ENCODE data around the gene OLIG2. TPM values are rescaled to one million over a fixed set of nuclear protein-coding genes. Genes with fewer than 3 reads are reported as not detected.

The OLIG2 gene
- total RNA-seq, 2 donors from 2014 or later, result 0.53 TPM; not detected in 1

DNA sequence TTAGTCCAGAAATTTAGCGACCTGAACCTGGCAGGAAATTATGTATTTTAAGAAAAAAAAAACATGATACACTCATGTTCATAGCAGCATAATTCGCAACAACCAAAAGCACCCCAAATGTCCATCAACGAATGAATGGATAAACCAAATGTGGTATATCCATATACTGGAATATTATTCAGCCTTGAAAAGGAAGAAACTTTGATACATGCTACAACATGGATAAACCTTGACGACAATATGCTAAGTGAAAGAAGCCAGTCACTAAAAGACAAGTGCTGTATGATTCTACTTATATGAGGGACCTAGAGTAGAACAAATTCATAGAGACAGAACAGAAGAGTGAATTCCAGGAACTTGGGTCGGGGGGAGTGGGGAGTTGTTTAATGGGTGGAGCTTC lies 43.5 kb downstream of the OLIG2 start:
- no peak for DNase-seq
- Histone ChIP-seq H3K27me3 (ENCODE audit: control insufficient read depth, insufficient read depth, low read length, poor library complexity, severe bottlenecking) (peaks cover 99% of the 10 kb centered on the region), H3K27ac (ENCODE audit: low read depth, low read length) (no peak overlapping the region), H3K9me3 (ENCODE audit: control insufficient read depth, low read length) (peaks cover 7% of the 10 kb centered on the region), H3K4me1 (ENCODE audit: control insufficient read depth, insufficient read depth, low read length) (no peaks in the 10 kb centered on the region), H3K9ac (ENCODE audit: extremely low read depth, low read length, poor library complexity, severe bottlenecking) (no peak overlapping the region), H3K4me3 (ENCODE audit: low read length) (no peak overlapping the region), H3K36me3 (ENCODE audit: control insufficient read depth, insufficient read depth, low read length) (no peaks in the 10 kb centered on the region)
- Mint-ChIP-seq H3K4me1 (peaks cover 29% of the 10 kb centered on the region), H3K4me3 (no peak overlapping the region), H3K36me3 (ENCODE audit: low read depth) (no peaks in the 10 kb centered on the region), H3K27ac (no peak overlapping the region), H3K9me3 (peaks cover 5% of the 10 kb centered on the region), H3K27me3 (ENCODE audit: insufficient read depth) (peaks cover 87% of the 10 kb centered on the region)
- WGBS, 2 experiments (ENCODE audit: insufficient coverage in 1 of 2, insufficient read length in 1 of 2), result 58 to 77% methylated on average over 3 to 4 of the region's 5 CpGs
- TF ChIP-seq, protein P1, sequence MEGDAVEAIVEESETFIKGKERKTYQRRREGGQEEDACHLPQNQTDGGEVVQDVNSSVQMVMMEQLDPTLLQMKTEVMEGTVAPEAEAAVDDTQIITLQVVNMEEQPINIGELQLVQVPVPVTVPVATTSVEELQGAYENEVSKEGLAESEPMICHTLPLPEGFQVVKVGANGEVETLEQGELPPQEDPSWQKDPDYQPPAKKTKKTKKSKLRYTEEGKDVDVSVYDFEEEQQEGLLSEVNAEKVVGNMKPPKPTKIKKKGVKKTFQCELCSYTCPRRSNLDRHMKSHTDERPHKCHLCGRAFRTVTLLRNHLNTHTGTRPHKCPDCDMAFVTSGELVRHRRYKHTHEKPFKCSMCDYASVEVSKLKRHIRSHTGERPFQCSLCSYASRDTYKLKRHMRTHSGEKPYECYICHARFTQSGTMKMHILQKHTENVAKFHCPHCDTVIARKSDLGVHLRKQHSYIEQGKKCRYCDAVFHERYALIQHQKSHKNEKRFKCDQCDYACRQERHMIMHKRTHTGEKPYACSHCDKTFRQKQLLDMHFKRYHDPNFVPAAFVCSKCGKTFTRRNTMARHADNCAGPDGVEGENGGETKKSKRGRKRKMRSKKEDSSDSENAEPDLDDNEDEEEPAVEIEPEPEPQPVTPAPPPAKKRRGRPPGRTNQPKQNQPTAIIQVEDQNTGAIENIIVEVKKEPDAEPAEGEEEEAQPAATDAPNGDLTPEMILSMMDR (conservative IDR thresholded peaks at IDR 0.05), result no peak

DNA sequence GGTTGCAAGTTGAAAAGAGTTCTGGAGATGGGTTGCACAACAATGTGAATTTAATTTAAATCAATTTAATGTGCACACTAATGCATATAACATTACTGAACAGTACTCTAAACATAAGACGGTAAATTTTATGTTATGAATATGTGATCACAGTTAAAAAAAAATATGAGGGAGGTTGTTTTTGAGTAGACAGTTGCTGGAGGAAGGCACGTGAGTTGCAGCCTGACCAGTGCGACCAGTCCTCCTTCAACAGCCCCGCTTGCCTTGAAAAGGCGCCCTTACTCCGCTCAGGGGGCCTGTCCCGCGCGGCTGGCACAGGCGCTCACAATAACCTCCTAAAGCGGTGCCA lies 43.9 kb downstream of the OLIG2 start:
- H3K4me3 Mint-ChIP-seq, result peak overlapping the region; percentile 51
- H3K36me3 Mint-ChIP-seq (ENCODE audit: low read depth), result no peaks in the 10 kb centered on the region
- Histone ChIP-seq H3K9ac (ENCODE audit: extremely low read depth, low read length, poor library complexity, severe bottlenecking) (no peak overlapping the region), H3K4me1 (ENCODE audit: control insufficient read depth, insufficient read depth, low read length) (peaks cover 3% of the 10 kb centered on the region), H3K36me3 (ENCODE audit: control insufficient read depth, insufficient read depth, low read length) (no peaks in the 10 kb centered on the region), H3K4me3 (ENCODE audit: low read length) (no peak overlapping the region), H3K9me3 (ENCODE audit: control insufficient read depth, low read length) (peaks cover 7% of the 10 kb centered on the region), H3K27me3 (ENCODE audit: control insufficient read depth, insufficient read depth, low read length, poor library complexity, severe bottlenecking) (peaks cover 99% of the 10 kb centered on the region), H3K27ac (ENCODE audit: low read depth, low read length) (no peak overlapping the region)
- TF ChIP-seq, protein P1 (conservative IDR thresholded peaks at IDR 0.05), result no peak
- no peak overlapping the region for H3K27ac Mint-ChIP-seq
- DNase-seq, result no peak
- H3K9me3 Mint-ChIP-seq, result peaks cover 5% of the 10 kb centered on the region
- peaks cover 29% of the 10 kb centered on the region for H3K4me1 Mint-ChIP-seq
- WGBS, 2 experiments (ENCODE audit: insufficient coverage in 1 of 2, insufficient read length in 1 of 2), result 0 to 2% methylated on average over 4 to 10 of the region's 11 CpGs
- peaks cover 85% of the 10 kb centered on the region for H3K27me3 Mint-ChIP-seq (ENCODE audit: insufficient read depth)

GRCh38 chr21:33069994-33070743 lies 44.4 kb downstream of the OLIG2 start, which contains the start of gene OLIG1:
Gene OLIG1, plus strand, starts transcription at chr21:33070141. Its CDS starts 106 bp downstream, at chr21:33070247.
- WGBS, 2 experiments (ENCODE audit: insufficient coverage in 1 of 2, insufficient read length in 1 of 2), result 0% methylated on average over 25 to 82 of the region's 82 CpGs
- no peak within 1 kb of the TSS for H3K9ac ChIP-seq (ENCODE audit: extremely low read depth, low read length, poor library complexity, severe bottlenecking)
- peaks cover 86% of the 10 kb centered on the region for H3K27me3 Mint-ChIP-seq (ENCODE audit: insufficient read depth)
- H3K4me3 ChIP-seq (ENCODE audit: low read length), result peak within 1 kb of the TSS; percentile 68
- no peaks in the 10 kb centered on the region for H3K36me3 Mint-ChIP-seq (ENCODE audit: low read depth)
- H3K9me3 ChIP-seq (ENCODE audit: control insufficient read depth, low read length), result peaks cover 7% of the 10 kb centered on the region
- peaks cover 30% of the 10 kb centered on the region for H3K4me1 Mint-ChIP-seq
- no peak within 1 kb of the TSS for H3K27ac ChIP-seq (ENCODE audit: low read depth, low read length)
- H3K36me3 ChIP-seq (ENCODE audit: control insufficient read depth, insufficient read depth, low read length), result no peaks in the 10 kb centered on the region
- peak; percentile 92 for DNase-seq
- peaks cover 6% of the 10 kb centered on the region for H3K4me1 ChIP-seq (ENCODE audit: control insufficient read depth, insufficient read depth, low read length)
- H3K27me3 ChIP-seq (ENCODE audit: control insufficient read depth, insufficient read depth, low read length, poor library complexity, severe bottlenecking), result peaks cover 99% of the 10 kb centered on the region
- H3K9me3 Mint-ChIP-seq, result peaks cover 5% of the 10 kb centered on the region
- H3K4me3 Mint-ChIP-seq, result peak within 1 kb of the TSS; percentile 51
- H3K27ac Mint-ChIP-seq, result no peak within 1 kb of the TSS
- TF ChIP-seq, protein P1 (conservative IDR thresholded peaks at IDR 0.05), result no peak

All from endodermal cell (in vitro differentiated cells).